Smooth muscle cell (in vitro differentiated cells): ENCODE data around the gene CDC42BPG. TPM values are rescaled to one million over a fixed set of nuclear protein-coding genes. Genes with fewer than 3 reads are reported as not detected.
A peak's percentile ranks its signal among the peaks of the same experiment; 100 is the strongest.

Experiments
- DNase-seq: peaks from one replicate; lab custom pipeline; 2025; ENCODE audit not compliant: unreplicated experiment; lab: John Stamatoyannopoulos, UW
- H2AFZ ChIP-seq: fragments of 200-600 bp; sonication (generic); 2 replicates; pipeline ENCODE4 v1.6.0; 2016; ENCODE audit warnings: antibody characterized with exemption, low read depth, mild to moderate bottlenecking
- H3F3A ChIP-seq: fragments of 200-600 bp; sonication (generic); 2 replicates; pipeline ENCODE4 v1.6.0; 2017; ENCODE audit warnings: antibody characterized with exemption, low read depth
- H3K27ac ChIP-seq: fragments of 200-600 bp; sonication (generic); 2 replicates; pipeline ENCODE4 v1.5.1; 2016; ENCODE audit warnings: low read depth, mild to moderate bottlenecking
- H3K27me3 ChIP-seq: fragments of 200-600 bp; sonication (generic); 2 replicates; pipeline ENCODE4 v1.6.1; 2016; ENCODE audit warnings: low read depth, mild to moderate bottlenecking
- H3K36me3 ChIP-seq: fragments of 200-600 bp; sonication (generic); 2 replicates; pipeline ENCODE4 v1.5.1; 2016; ENCODE audit warnings: low read depth
- H3K4me1 ChIP-seq: fragments of 200-600 bp; sonication (generic); 2 replicates; pipeline ENCODE4 v1.5.1; 2016; ENCODE audit warnings: low read depth
- H3K4me2 ChIP-seq: fragments of 200-600 bp; sonication (generic); 2 replicates; pipeline ENCODE4 v1.6.0; 2016; ENCODE audit warnings: mild to moderate bottlenecking
- H3K4me3 ChIP-seq: fragments of 200-600 bp; sonication (generic); 2 replicates; pipeline ENCODE4 v1.5.1; 2016; ENCODE audit warnings: mild to moderate bottlenecking
- H3K79me2 ChIP-seq: fragments of 200-600 bp; sonication (generic); 2 replicates; pipeline ENCODE4 v1.6.0; 2016; ENCODE audit warnings: low read depth, mild to moderate bottlenecking
- H3K9ac ChIP-seq: fragments of 200-600 bp; sonication (generic); 2 replicates; pipeline ENCODE4 v1.6.0; 2016; ENCODE audit warnings: low read depth
- H3K9me3 ChIP-seq: fragments of 200-600 bp; sonication (generic); replicated peaks from 2 replicates; pipeline ENCODE4 v1.5.1; 2016; ENCODE audit warnings: low read depth
- H4K20me1 ChIP-seq: fragments of 200-600 bp; sonication (generic); 2 replicates; pipeline ENCODE4 v1.6.0; 2016; ENCODE audit warnings: low read depth
- WGBS: methylation state at CpG from one replicate; pipeline ENCODE4 v1.1.7; 2016; ENCODE audit warnings: low lambda C conversion rate; 5-methylcytosine and 5-hydroxymethylcytosine counted together
- polyA plus RNA-seq: library from polyadenylated mRNA; unstranded; fragments of >200 nt; fragmentation: Nextera tagmentation; extraction: Ambion mirVana; gene quantifications from 2 replicates; pipeline ENCODE4 v1.2.1, GENCODE V29; 2016
- total RNA-seq: library from RNA; depleted of rRNA; stranded (reverse); fragments of >200 nt; gene quantifications from 2 replicates; pipeline ENCODE4 v1.2.3, GENCODE V29; 2014
- TF ChIP-seq, protein P1 (sequence below): fragments of 200-600 bp; sonication (generic); IDR thresholded peaks from 2 replicates; pipeline ENCODE4 v1.5.1; 2017; ENCODE audit warnings: borderline replicate concordance, mild to moderate bottlenecking, antibody characterized with exemption; ENCODE audit not compliant: insufficient read depth, poor library complexity, severe bottlenecking

CDC42BPG gene
- total and polyA plus RNA-seq, 2 experiments from 2014 or later = 1.7 to 4.7 TPM

DNA sequence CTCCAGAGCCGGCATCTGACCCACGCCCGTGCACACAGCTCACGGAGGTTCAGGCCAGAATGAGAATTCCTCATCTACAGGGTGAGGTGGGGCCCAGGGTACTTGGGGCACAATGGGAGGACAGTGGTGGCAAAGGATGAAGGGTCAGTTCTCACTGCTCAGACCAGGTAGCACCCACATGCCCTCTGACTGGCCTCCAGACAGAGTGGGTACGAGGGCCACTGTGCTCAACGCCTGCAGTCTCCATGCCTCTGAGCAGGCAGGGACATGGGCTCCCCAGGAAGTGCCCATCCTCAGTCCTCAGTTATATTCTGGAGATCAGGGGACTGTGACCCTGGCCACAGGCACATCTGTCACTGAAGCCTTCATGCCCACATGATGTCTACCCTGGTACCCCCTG is 13.0 kb upstream of the CDC42BPG start:
- TF ChIP-seq, protein P1, sequence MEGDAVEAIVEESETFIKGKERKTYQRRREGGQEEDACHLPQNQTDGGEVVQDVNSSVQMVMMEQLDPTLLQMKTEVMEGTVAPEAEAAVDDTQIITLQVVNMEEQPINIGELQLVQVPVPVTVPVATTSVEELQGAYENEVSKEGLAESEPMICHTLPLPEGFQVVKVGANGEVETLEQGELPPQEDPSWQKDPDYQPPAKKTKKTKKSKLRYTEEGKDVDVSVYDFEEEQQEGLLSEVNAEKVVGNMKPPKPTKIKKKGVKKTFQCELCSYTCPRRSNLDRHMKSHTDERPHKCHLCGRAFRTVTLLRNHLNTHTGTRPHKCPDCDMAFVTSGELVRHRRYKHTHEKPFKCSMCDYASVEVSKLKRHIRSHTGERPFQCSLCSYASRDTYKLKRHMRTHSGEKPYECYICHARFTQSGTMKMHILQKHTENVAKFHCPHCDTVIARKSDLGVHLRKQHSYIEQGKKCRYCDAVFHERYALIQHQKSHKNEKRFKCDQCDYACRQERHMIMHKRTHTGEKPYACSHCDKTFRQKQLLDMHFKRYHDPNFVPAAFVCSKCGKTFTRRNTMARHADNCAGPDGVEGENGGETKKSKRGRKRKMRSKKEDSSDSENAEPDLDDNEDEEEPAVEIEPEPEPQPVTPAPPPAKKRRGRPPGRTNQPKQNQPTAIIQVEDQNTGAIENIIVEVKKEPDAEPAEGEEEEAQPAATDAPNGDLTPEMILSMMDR = no peak
- no peak for DNase-seq
- H3K9me3 ChIP-seq = no peaks in the 10 kb centered on the region
- no peak overlapping the region for H3K4me3 ChIP-seq
- no peak overlapping the region for H3K4me2 ChIP-seq
- no peaks in the 10 kb centered on the region for H3K27me3 ChIP-seq
- H3F3A ChIP-seq = peaks cover 16% of the 10 kb centered on the region
- H3K4me1 ChIP-seq = peaks cover 6% of the 10 kb centered on the region
- H4K20me1 ChIP-seq = peaks cover 42% of the 10 kb centered on the region
- no peak overlapping the region for H3K9ac ChIP-seq
- H3K79me2 ChIP-seq = peaks cover 41% of the 10 kb centered on the region
- no peak overlapping the region for H2AFZ ChIP-seq
- peak overlapping the region; percentile 82 for H3K27ac ChIP-seq
- no peaks in the 10 kb centered on the region for H3K36me3 ChIP-seq
- 99% methylated on average over 6 of the region's 6 CpGs for WGBS

DNA sequence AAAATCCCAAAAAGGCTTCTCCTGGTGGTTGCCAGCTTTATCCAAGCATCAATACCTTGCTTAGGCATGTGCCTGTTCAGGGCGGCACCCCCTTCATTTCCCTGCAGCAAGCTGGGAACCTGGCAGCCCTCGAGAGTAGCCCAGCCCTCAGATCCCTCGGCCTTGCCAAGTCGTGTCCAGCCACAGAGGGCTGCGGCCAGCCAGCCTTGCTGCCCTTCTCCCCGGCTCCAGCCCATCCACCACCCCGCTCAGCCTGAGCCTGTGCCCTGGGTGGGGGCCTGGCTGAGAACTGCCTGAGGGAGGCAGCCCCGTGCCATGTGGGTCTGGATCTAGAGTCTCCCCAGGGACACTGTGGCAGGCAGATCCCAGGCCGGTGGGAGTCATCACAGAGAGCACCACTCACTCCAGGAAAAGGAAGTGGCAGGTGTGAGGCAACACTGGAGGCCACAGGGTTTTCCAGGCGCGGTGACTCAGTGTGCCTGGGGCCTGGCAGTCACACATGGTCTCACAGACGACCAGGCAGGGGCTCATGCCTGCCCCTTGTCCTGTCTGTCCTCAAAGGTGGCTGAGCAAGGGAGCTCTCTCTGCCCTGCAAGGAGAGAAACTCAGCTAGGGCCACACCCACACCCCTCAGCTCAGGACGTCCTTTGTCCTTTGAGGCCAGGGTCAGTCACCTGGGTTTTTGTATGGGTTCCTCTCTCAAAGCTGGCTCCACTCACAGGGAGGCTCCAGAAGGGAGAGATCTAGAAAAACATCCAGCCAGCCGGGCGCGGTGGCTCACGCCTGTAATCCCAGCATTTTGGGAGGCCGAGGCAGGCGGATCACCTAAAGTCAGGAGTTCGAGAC is 12.2 kb upstream of the CDC42BPG start:
- Histone ChIP-seq H3K4me2 (peak overlapping the region; percentile 53), H3K4me3 (no peak overlapping the region), H3F3A (peaks cover 16% of the 10 kb centered on the region), H3K9me3 (no peaks in the 10 kb centered on the region), H4K20me1 (peaks cover 33% of the 10 kb centered on the region), H3K27me3 (no peaks in the 10 kb centered on the region), H3K9ac (peak overlapping the region; percentile 50), H3K79me2 (peaks cover 32% of the 10 kb centered on the region), H3K4me1 (no peaks in the 10 kb centered on the region), H3K36me3 (no peaks in the 10 kb centered on the region), H2AFZ (no peak overlapping the region), H3K27ac (peak overlapping the region; percentile 82)
- peak; percentile 37 for DNase-seq
- TF ChIP-seq, protein P1 = no peak
- 69% methylated on average over 20 of the region's 20 CpGs for WGBS

DNA sequence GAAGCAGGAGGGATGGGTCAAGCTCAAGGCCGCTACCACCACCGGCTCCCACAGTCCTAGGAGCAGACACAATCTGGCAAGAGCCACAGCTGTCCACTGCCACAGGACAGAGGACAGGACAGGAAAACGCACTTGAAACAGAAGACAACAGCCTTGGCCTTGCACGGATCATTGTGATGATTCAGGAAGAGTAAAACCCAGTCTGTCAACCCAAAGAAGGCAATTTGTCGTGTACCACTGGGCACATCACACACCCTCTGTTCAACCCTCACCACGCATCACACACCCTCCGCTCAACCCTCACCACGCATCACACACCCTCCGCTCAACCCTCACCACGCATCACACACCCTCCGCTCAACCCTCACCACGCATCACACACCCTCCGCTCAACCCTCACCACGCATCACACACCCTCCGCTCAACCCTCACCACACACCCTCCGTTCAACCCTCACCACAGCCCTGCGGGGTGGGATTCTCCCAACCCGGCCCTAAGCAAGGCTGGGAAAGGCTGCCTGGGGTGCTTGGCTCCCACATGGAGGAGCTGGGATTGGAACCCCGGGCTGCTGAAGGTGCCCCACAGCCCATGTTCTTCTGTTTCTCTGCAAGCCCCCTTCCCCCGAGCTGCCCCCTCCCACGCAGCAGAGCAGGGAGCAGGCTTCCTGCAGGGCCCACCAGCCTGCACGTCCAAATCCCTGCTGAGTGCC is 11.3 kb upstream of the CDC42BPG start:
- DNase-seq = no peak
- TF ChIP-seq, protein P1 = no peak
- peak overlapping the region; percentile 82 for H3K27ac ChIP-seq
- no peaks in the 10 kb centered on the region for H3K36me3 ChIP-seq
- H3K4me3 ChIP-seq = no peak overlapping the region
- peak overlapping the region; percentile 50 for H3K9ac ChIP-seq
- H3K4me2 ChIP-seq = peak overlapping the region; percentile 53
- peaks cover 26% of the 10 kb centered on the region for H3K79me2 ChIP-seq
- H4K20me1 ChIP-seq = peaks cover 27% of the 10 kb centered on the region
- 81% methylated on average over 15 of the region's 22 CpGs for WGBS
- no peaks in the 10 kb centered on the region for H3K4me1 ChIP-seq
- H2AFZ ChIP-seq = no peak overlapping the region
- no peaks in the 10 kb centered on the region for H3K27me3 ChIP-seq
- peaks cover 16% of the 10 kb centered on the region for H3F3A ChIP-seq
- no peaks in the 10 kb centered on the region for H3K9me3 ChIP-seq
